Transverse colon (tissue), 4 donors: ENCODE measurements around the gene ATG2A.

Experiments
- POLR2AphosphoS5 ChIP-seq, 3 donors: sonication (generic); formaldehyde crosslinking; IDR thresholded peaks; one replicate each; pipeline ENCODE4 v1.6.1; 2016; ENCODE audit warnings: antibody characterized with exemption in 3 of 3
- TF ChIP-seq, protein P1 (sequence below), 5 experiments: fragments of 200-600 bp in 3 of 5; fragments of 450-650 bp in 2 of 5; sonication (generic) in 3 of 5; IDR thresholded peaks; 1 replicate in 2 of 5; 2 replicates in 3 of 5; pipeline ENCODE4 v1.5.1; 2016 to 2017; ENCODE audit warnings: antibody characterized with exemption in 5 of 5, inconsistent platforms in 3 of 5, mild to moderate bottlenecking in 2 of 5, moderate library complexity in 1 of 5

DNA sequence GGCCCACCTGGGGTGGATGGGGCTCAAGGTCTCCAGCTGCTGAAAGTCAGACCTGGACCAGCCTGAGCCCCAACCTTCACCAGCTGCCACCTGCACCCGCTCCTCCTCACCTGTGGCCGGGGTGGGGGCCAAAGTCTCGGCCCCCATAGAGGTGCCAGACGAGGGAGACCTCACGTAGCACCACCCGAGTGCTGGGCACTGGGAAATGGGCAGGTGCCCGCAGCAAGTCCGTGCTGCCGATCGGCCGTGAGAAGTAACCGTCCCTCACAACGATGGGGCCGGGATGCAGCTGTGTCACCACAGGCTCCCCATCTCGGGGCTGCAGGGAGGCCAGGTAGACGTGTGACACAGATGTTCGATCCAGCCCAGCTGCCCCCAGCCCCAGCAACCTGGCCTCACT, 16.2 kb downstream of the ATG2A start:
- TF ChIP-seq, protein P1, sequence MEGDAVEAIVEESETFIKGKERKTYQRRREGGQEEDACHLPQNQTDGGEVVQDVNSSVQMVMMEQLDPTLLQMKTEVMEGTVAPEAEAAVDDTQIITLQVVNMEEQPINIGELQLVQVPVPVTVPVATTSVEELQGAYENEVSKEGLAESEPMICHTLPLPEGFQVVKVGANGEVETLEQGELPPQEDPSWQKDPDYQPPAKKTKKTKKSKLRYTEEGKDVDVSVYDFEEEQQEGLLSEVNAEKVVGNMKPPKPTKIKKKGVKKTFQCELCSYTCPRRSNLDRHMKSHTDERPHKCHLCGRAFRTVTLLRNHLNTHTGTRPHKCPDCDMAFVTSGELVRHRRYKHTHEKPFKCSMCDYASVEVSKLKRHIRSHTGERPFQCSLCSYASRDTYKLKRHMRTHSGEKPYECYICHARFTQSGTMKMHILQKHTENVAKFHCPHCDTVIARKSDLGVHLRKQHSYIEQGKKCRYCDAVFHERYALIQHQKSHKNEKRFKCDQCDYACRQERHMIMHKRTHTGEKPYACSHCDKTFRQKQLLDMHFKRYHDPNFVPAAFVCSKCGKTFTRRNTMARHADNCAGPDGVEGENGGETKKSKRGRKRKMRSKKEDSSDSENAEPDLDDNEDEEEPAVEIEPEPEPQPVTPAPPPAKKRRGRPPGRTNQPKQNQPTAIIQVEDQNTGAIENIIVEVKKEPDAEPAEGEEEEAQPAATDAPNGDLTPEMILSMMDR (IDR thresholded peaks at IDR 0.05): no peak
- no peak for TF ChIP-seq POLR2AphosphoS5 (IDR thresholded peaks at IDR 0.05)
